ENCODE data around the gene SULT1E1. TPM values are rescaled to one million over a fixed set of nuclear protein-coding genes. Genes with fewer than 3 reads are reported as not detected.

The SULT1E1 gene
- total and polyA plus RNA-seq, 2 of the 8 experiments (the other 6 are each of a cell fraction or from before 2014, with no cell fraction given): not detected

DNA sequence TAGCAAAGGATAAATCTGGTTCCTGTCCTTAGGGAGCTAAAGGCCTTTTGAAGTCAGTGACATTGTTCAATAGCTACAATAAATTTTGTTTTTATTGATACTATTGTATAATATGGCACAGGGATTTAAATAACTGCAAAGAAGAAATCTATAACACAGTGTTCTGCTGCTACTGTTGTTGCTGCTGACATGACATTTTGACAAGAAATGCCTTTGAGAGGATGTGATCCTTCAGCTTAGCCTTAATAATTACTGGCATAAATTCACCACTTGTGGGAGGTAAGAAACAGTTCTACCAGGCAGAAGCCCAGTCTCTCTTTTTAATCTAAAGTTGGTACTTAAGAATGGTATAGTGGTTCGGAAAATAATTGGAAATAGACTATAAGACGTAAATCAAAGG lies 4.1 kb downstream of the SULT1E1 start:
- Histone ChIP-seq H3K4me1 (replicated peaks in 1 of 4; ENCODE audit: control insufficient read depth in 3 of 4, insufficient read depth in 4 of 4, low read length in 3 of 4) (peaks cover 0 to 2% (median 0%) of the 10 kb centered on the region in 4 experiments; a peak in 1 of 7 replicates), H3K14ac (ENCODE audit: insufficient read length) (no peak overlapping the region), H4K20me1 (replicated peaks in 1 of 2; ENCODE audit: control insufficient read depth in 1 of 2, insufficient read depth in 2 of 2, low read length in 2 of 2) (no peaks in the 10 kb centered on the region), H3K23me2 (ENCODE audit: low read depth, low read length) (no peaks in the 10 kb centered on the region), H4K91ac (replicated peaks; ENCODE audit: insufficient read length, low read length) (no peak overlapping the region), H2AFZ (ENCODE audit: low read length) (no peak overlapping the region), H3K4me2 (ENCODE audit: insufficient read depth in 1 of 2, low read depth in 2 of 2, low read length in 2 of 2) (no peak overlapping the region), H3K4ac (replicated peaks; ENCODE audit: insufficient read length, low read depth, low read length) (no peak overlapping the region), H4K8ac (ENCODE audit: extremely low read depth, insufficient read depth, low read length) (no peak overlapping the region), H2BK20ac (ENCODE audit: low read length) (no peak overlapping the region), H3K56ac (replicated peaks; ENCODE audit: insufficient read length, low read depth, low read length) (no peak overlapping the region), H3K23ac (ENCODE audit: insufficient read length) (no peak overlapping the region), H3K27me3 (replicated peaks in 1 of 4; ENCODE audit: control insufficient read depth in 3 of 4, extremely low read depth in 1 of 4, insufficient read depth in 3 of 4, low read length in 3 of 4) (peaks cover 0 to 1% (median 0%) of the 10 kb centered on the region in 4 experiments; a peak in 1 of 7 replicates), H2BK12ac (ENCODE audit: low read depth, low read length) (no peak overlapping the region), H2BK5ac (ENCODE audit: low read depth, low read length) (no peak overlapping the region), H2BK120ac (replicated peaks; ENCODE audit: low read depth, low read length) (no peak overlapping the region), H3K36me3 (ENCODE audit: control insufficient read depth in 2 of 4, insufficient read depth in 4 of 4, low read length in 3 of 4) (no peaks in the 10 kb centered on the region), H3K18ac (ENCODE audit: extremely low read depth, low read length) (no peak overlapping the region), H3K4me3 (ENCODE audit: extremely low read depth in 1 of 4, insufficient read depth in 2 of 4, low read depth in 3 of 4, low read length in 4 of 4) (no peak overlapping the region), H3K9me3 (ENCODE audit: insufficient read depth in 2 of 2, low read depth in 1 of 2, low read length in 1 of 2) (no peaks in the 10 kb centered on the region), H4K5ac (ENCODE audit: insufficient read length, low read depth, low read length) (no peak overlapping the region), H2AK5ac (ENCODE audit: low read depth, low read length) (no peak overlapping the region), H3K9ac (replicated peaks in 1 of 4; ENCODE audit: extremely low read depth in 1 of 4, low read depth in 3 of 4, low read length in 3 of 4) (no peak overlapping the region), H2BK15ac (ENCODE audit: low read length) (no peak overlapping the region), H3K79me2 (ENCODE audit: control insufficient read depth in 1 of 2, insufficient read depth in 2 of 2, low read length in 2 of 2) (no peaks in the 10 kb centered on the region), H3K27ac (ENCODE audit: low read depth, low read length) (no peak overlapping the region), H3K79me1 (ENCODE audit: low read depth, low read length) (no peaks in the 10 kb centered on the region)
- no peak for DNase-seq (ENCODE audit: low read depth in 1 of 2, low spot score in 2 of 2)
- CTCF ChIA-PET (ENCODE audit: partially characterized antibody): interaction anchor here (1.1 kb wide), 1 partner anchor 33 kb away, joined by 3 read pairs; no protein-coding TSS in a partner anchor
- POLR2A ChIA-PET (ENCODE audit: partially characterized antibody): no interaction called here
- no peak for FAIRE-seq
- TF ChIP-seq CEBPB (IDR thresholded peaks at IDR 0.05; ENCODE audit: low read depth, low read length) (no peak), EGR1 (IDR thresholded peaks at IDR 0.05; ENCODE audit: borderline replicate concordance, low read depth, low read length) (no peak), EP300 (IDR thresholded peaks at IDR 0.05; ENCODE audit: borderline replicate concordance in 1 of 2, low read depth in 2 of 2, low read length in 2 of 2) (no peak), RFX5 (IDR thresholded peaks at IDR 0.05; ENCODE audit: borderline replicate concordance, low read depth, low read length) (no peak)
- TF ChIP-seq, protein P1, sequence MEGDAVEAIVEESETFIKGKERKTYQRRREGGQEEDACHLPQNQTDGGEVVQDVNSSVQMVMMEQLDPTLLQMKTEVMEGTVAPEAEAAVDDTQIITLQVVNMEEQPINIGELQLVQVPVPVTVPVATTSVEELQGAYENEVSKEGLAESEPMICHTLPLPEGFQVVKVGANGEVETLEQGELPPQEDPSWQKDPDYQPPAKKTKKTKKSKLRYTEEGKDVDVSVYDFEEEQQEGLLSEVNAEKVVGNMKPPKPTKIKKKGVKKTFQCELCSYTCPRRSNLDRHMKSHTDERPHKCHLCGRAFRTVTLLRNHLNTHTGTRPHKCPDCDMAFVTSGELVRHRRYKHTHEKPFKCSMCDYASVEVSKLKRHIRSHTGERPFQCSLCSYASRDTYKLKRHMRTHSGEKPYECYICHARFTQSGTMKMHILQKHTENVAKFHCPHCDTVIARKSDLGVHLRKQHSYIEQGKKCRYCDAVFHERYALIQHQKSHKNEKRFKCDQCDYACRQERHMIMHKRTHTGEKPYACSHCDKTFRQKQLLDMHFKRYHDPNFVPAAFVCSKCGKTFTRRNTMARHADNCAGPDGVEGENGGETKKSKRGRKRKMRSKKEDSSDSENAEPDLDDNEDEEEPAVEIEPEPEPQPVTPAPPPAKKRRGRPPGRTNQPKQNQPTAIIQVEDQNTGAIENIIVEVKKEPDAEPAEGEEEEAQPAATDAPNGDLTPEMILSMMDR (IDR thresholded peaks at IDR 0.05; ENCODE audit: control extremely low read depth in 1 of 3, insufficient read depth in 1 of 3, low read depth in 1 of 3, low read length in 3 of 3): no peak
- 97% methylated on average over 2 of the region's 2 CpGs; no CpG with 5 or more reads in 1 of the 2 experiments for WGBS, 2 experiments (ENCODE audit: extremely low coverage in 1 of 2, insufficient coverage in 1 of 2, insufficient read length in 1 of 2, insufficient replicate concordance in 2 of 2, low coverage in 1 of 2, low lambda C conversion rate in 2 of 2, missing lambda C conversion rate in 1 of 2)
